Measurements from ENCODE around the gene FAM184B. TPM values are rescaled to one million over a fixed set of nuclear protein-coding genes. Genes with fewer than 3 reads are reported as not detected.

The FAM184B gene
- total RNA-seq, 4 donors from 2014 or later: 0.14 to 0.75 (median 0.18) TPM

GRCh38 chr4:17650406-17650805 lies 131.0 kb downstream of the FAM184B start:
- no peak overlapping the region for H3K4me3 ChIP-seq
- no peaks in the 10 kb centered on the region for H3K9me3 ChIP-seq
- H3K36me3 ChIP-seq: no peaks in the 10 kb centered on the region
- no peak overlapping the region for H3K27ac ChIP-seq
- no peaks in the 10 kb centered on the region for H3K27me3 ChIP-seq
- 81 to 83% methylated on average over 1 to 2 of the region's 2 CpGs for WGBS, 2 donors (ENCODE audit: low coverage in 1 of 2)
- no peak for TF ChIP-seq CTCF (IDR thresholded peaks at IDR 0.05)
- TF ChIP-seq POLR2AphosphoS5 (IDR thresholded peaks at IDR 0.05): no peak
- no peak for TF ChIP-seq EP300 (IDR thresholded peaks at IDR 0.05; ENCODE audit: low read depth)
- TF ChIP-seq POLR2A (IDR thresholded peaks at IDR 0.05): no peak
- in situ Hi-C loops (cut with MboI; ENCODE audit: low pct_ligation_motif_present in 1 of 4, low pct_unique_long_range_greater_than_20kb in 1 of 4, low sequenced_read_pairs in 3 of 4) (no loop called here), intact Hi-C loops (cut with DNase I; ENCODE audit: low total_unique reads) (no loop called here)
- DNase-seq: no peak
- no peaks in the 10 kb centered on the region for H3K4me1 ChIP-seq

GRCh38 chr4:17647927-17648326 lies 133.5 kb downstream of the FAM184B start:
- Histone ChIP-seq H3K4me1 (no peaks in the 10 kb centered on the region), H3K4me3 (no peak overlapping the region), H3K27ac (no peak overlapping the region), H3K27me3 (no peaks in the 10 kb centered on the region), H3K36me3 (no peaks in the 10 kb centered on the region), H3K9me3 (no peaks in the 10 kb centered on the region)
- intact Hi-C loops (cut with DNase I; ENCODE audit: low total_unique reads): no loop called here
- DNase-seq: no peak
- 79% methylated on average over 5 of the region's 5 CpGs; no CpG with 5 or more reads in 1 of the 2 donors for WGBS, 2 donors (ENCODE audit: low coverage in 1 of 2)
- TF ChIP-seq EP300 (IDR thresholded peaks at IDR 0.05; ENCODE audit: low read depth) (no peak), POLR2A (IDR thresholded peaks at IDR 0.05) (no peak), CTCF (IDR thresholded peaks at IDR 0.05) (no peak), POLR2AphosphoS5 (IDR thresholded peaks at IDR 0.05) (no peak)
- in situ Hi-C loops (cut with MboI; ENCODE audit: low pct_ligation_motif_present in 1 of 4, low pct_unique_long_range_greater_than_20kb in 1 of 4, low sequenced_read_pairs in 3 of 4): no loop called here

DNA sequence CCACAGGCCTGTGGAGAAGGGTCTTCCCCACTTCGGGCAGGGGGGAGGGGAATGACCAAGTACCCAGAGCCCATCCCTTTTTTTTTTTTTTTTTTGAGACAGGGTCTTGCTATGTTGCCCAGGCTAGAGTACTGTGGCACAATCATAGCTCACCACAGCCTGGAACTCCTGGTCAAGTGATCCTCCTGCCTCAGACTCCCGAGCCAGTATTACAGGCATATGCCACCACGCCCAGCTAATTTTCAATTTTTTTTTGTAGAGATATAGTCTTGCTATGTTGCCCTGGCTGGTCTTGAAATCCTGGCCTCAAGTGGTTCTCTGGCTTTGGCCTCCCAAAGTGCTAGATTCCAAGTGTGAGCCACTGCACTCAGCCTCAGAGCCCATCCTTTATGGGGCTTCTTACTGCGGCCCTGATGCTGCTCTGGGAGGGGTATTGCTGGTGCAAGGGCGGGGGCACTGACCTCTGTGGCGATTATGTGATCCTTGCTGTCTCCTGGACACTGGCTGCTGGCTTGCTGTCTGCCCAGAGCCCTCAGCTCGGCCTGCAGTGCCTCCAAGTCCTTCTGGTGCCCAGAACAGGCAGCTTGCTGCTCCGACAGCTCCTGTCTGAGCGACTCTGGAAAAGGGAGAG lies 134.1 kb downstream of the FAM184B start:
- H3K36me3 ChIP-seq: no peaks in the 10 kb centered on the region
- no peak for DNase-seq
- H3K4me3 ChIP-seq: no peak overlapping the region
- H3K27me3 ChIP-seq: no peaks in the 10 kb centered on the region
- intact Hi-C loops (cut with DNase I; ENCODE audit: low total_unique reads): no loop called here
- H3K4me1 ChIP-seq: no peaks in the 10 kb centered on the region
- H3K9me3 ChIP-seq: no peaks in the 10 kb centered on the region
- WGBS, 2 donors (ENCODE audit: low coverage in 1 of 2): 90 to 93% methylated on average over 3 to 8 of the region's 9 CpGs
- no peak for TF ChIP-seq CTCF (IDR thresholded peaks at IDR 0.05)
- TF ChIP-seq EP300 (IDR thresholded peaks at IDR 0.05; ENCODE audit: low read depth): no peak
- no peak for TF ChIP-seq POLR2A (IDR thresholded peaks at IDR 0.05)
- TF ChIP-seq POLR2AphosphoS5 (IDR thresholded peaks at IDR 0.05): no peak
- in situ Hi-C loops (cut with MboI; ENCODE audit: low pct_ligation_motif_present in 1 of 4, low pct_unique_long_range_greater_than_20kb in 1 of 4, low sequenced_read_pairs in 3 of 4): no loop called here
- H3K27ac ChIP-seq: no peak overlapping the region

GRCh38 chr4:17646693-17647092 lies 134.7 kb downstream of the FAM184B start:
- H3K36me3 ChIP-seq: no peaks in the 10 kb centered on the region
- in situ Hi-C loops (cut with MboI; ENCODE audit: low pct_ligation_motif_present in 1 of 4, low pct_unique_long_range_greater_than_20kb in 1 of 4, low sequenced_read_pairs in 3 of 4): no loop called here
- H3K27me3 ChIP-seq: no peaks in the 10 kb centered on the region
- 52 to 57% methylated on average over 3 of the region's 3 CpGs for WGBS, 2 donors (ENCODE audit: low coverage in 1 of 2)
- intact Hi-C loops (cut with DNase I; ENCODE audit: low total_unique reads): no loop called here
- no peaks in the 10 kb centered on the region for H3K4me1 ChIP-seq
- DNase-seq: peak; percentile 43
- no peak for TF ChIP-seq EP300 (IDR thresholded peaks at IDR 0.05; ENCODE audit: low read depth)
- no peak for TF ChIP-seq POLR2A (IDR thresholded peaks at IDR 0.05)
- no peak for TF ChIP-seq CTCF (IDR thresholded peaks at IDR 0.05)
- no peak for TF ChIP-seq POLR2AphosphoS5 (IDR thresholded peaks at IDR 0.05)
- no peak overlapping the region for H3K4me3 ChIP-seq
- no peak overlapping the region for H3K27ac ChIP-seq
- H3K9me3 ChIP-seq: no peaks in the 10 kb centered on the region

All from transverse colon (tissue), 4 donors.